Psoas muscle (tissue), 8 donors: Measurements from ENCODE around the gene AMFR. TPM values are rescaled to one million over a fixed set of nuclear protein-coding genes. Genes with fewer than 3 reads are reported as not detected.

Source experiments
- ATAC-seq, 4 donors: fragments of 200-7000 bp; cut with Tn5 transposase; one replicate each; pipeline ENCODE4 v1.9.1; 2020; ENCODE audit warnings: moderate library complexity in 3 of 4, mild to moderate bottlenecking in 2 of 4
- DNase-seq, 2 donors: peaks; one replicate each; pipeline ENCODE4 v3.0.0-alpha.2; 2020
- H3K27ac ChIP-seq: fragments of 200-600 bp; one replicate; pipeline ENCODE4 v1.8.0; 2022
- H3K27me3 ChIP-seq, 3 donors: fragments of 200-600 bp in 1 of 3; one replicate each; pipeline versions ENCODE4 v1.6.1 to v1.8.0; 2013 to 2022; ENCODE audit warnings: low read length in 2 of 3, mild to moderate bottlenecking in 2 of 3, moderate library complexity in 1 of 3; ENCODE audit not compliant: insufficient read depth in 3 of 3
- H3K36me3 ChIP-seq, 2 donors: fragments of 200-600 bp in 1 of 2; one replicate each; pipeline versions ENCODE4 v1.6.1 to v1.8.0; 2013 to 2022; ENCODE audit warnings: low read depth in 1 of 2, mild to moderate bottlenecking in 1 of 2, moderate library complexity in 1 of 2; ENCODE audit not compliant: insufficient read depth in 1 of 2
- H3K4me1 ChIP-seq: fragments of 200-600 bp; one replicate; pipeline ENCODE4 v1.8.0; 2022
- H3K4me3 ChIP-seq: fragments of 200-600 bp; one replicate; pipeline ENCODE4 v1.8.0; 2022; ENCODE audit warnings: mild to moderate bottlenecking
- H3K9me3 ChIP-seq: fragments of 200-600 bp; one replicate; pipeline ENCODE4 v1.8.0; 2022
- WGBS, 3 donors: extraction: QIAGEN DNeasy Blood & Tissue Kit; methylation state at CpG; one replicate each; pipeline versions ENCODE4 v1.1.6 to v1.1.7; 2013; 5-methylcytosine and 5-hydroxymethylcytosine counted together
- intact Hi-C, 2 donors: fragments of 100-400 bp; cut with DNase I; formaldehyde crosslinking; loops; one replicate each; pipeline versions ENCODE4 v1.11.0 to v1.14.2; 2022
- long read RNA-seq, 2 donors: library from polyadenylated mRNA; unstranded; transcript quantifications; one replicate each; pipeline ENCODE4 v2.0.0, GENCODE V29; 2021
- polyA plus RNA-seq, 3 donors: library from polyadenylated mRNA; stranded (reverse); fragments of 200-250 nt; gene quantifications; one replicate each; pipeline ENCODE4 v1.2.3, GENCODE V29; 2013
- total RNA-seq, 4 donors: library from RNA; stranded (reverse); fragmentation: NEBNext Ultra II Directional in 2 of 4; extraction: Animal tissue kit (Norgen Biotek cat#: 25700) in 2 of 4; gene quantifications; one replicate each; pipeline versions ENCODE4 v1.2.1 to v1.2.4, GENCODE V29; 2021 to 2023
- TF ChIP-seq, protein P1 (sequence below): fragments of 200-600 bp; IDR thresholded peaks from one replicate; pipeline ENCODE4 v1.8.0; 2022; ENCODE audit warnings: antibody characterized with exemption
- donor health status: healthy with polysubstance abuse.
- donor health status: DM: no; HTN: no; CAD: no; lungs with moderate emphysema.
- donor health status: Bipolar disorder and iron deficiency.
- donor health status: healthy.
- donor health status: DM: yes; HTN: yes; CAD: no.
- donor health status: DM: no; HTN: no; CAD: no.
- donor health status: DM: no; HTN: no; CAD: no.
- donor health status: DM: yes; HTN: yes; CAD: no.

Gene AMFR
- total RNA-seq, result 100 to 1,000 TPM; 146 to 270 (median 194) TPM
- 100 to 1,000 TPM; 106 to 453 (median 160) TPM for polyA plus RNA-seq
- long read RNA-seq, donor 1, transcript AMFR-201 (14 exons, 3,600 nt), result major isoform, 90 of 137 reads
- long read RNA-seq, donor 1, transcript AMFR-208 (1 exons, 1,844 nt), result minor isoform, 34 of 137 reads
- long read RNA-seq, donor 1, partial matches to known transcripts, result 5 of 137 reads
- long read RNA-seq, donor 1, other reads (novel, unspliced or antisense), result 4 of 137 reads
- long read RNA-seq, donor 2, transcript AMFR-210 (2 exons, 1,230 nt), result minor isoform, 7 of 369 reads
- long read RNA-seq, donor 2, transcript AMFR-201 (14 exons, 3,600 nt), result major isoform, 261 of 369 reads
- long read RNA-seq, donor 2, transcript AMFR-208 (1 exons, 1,844 nt), result minor isoform, 70 of 369 reads
- long read RNA-seq, donor 2, partial matches to known transcripts, result 18 of 369 reads
- long read RNA-seq, donor 2, other reads (novel, unspliced or antisense), result 13 of 369 reads

DNA sequence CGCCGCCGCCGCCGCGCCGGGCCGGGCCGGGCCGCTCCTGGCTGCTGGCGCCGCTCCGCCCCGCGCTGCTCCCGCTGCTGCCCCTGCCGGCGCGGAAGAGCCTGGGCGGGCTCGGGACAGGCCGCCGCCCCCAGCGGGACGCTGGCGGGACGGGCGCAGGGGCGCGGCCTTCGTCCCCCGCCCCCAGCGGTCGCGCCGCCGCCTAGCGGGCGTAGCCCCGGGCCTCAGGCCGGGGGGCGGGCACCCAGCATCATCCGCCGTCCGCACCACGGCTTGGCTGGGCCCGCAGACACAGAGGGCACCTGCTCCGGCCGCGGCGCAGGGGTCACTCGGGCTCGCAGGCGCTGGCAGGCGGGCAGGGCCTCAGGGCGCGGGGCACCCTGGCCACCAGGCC lies at the start of gene AMFR:
TSS of gene AMFR (minus strand) at position 107 of the 394 bp plus-strand sequence. CDS start 218 bp downstream, outside the sequence.
- DNase-seq (peak; percentile 78 to 88), ATAC-seq (peak; percentile 95 to 96 (median 96))
- TF ChIP-seq, protein P1, sequence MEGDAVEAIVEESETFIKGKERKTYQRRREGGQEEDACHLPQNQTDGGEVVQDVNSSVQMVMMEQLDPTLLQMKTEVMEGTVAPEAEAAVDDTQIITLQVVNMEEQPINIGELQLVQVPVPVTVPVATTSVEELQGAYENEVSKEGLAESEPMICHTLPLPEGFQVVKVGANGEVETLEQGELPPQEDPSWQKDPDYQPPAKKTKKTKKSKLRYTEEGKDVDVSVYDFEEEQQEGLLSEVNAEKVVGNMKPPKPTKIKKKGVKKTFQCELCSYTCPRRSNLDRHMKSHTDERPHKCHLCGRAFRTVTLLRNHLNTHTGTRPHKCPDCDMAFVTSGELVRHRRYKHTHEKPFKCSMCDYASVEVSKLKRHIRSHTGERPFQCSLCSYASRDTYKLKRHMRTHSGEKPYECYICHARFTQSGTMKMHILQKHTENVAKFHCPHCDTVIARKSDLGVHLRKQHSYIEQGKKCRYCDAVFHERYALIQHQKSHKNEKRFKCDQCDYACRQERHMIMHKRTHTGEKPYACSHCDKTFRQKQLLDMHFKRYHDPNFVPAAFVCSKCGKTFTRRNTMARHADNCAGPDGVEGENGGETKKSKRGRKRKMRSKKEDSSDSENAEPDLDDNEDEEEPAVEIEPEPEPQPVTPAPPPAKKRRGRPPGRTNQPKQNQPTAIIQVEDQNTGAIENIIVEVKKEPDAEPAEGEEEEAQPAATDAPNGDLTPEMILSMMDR, result peak; percentile 63
- intact Hi-C loops, result no loop called here
- 0% methylated on average over 14 to 57 of the region's 57 CpGs for WGBS, 3 donors
- H3K36me3 ChIP-seq, result peaks cover 0 to 3% of the 10 kb centered on the region in 2 donors
- peak within 1 kb of the TSS; percentile 94 for H3K4me3 ChIP-seq
- no peaks in the 10 kb centered on the region for H3K27me3 ChIP-seq
- peak within 1 kb of the TSS; percentile 94 for H3K27ac ChIP-seq
- H3K4me1 ChIP-seq, result peaks cover 26% of the 10 kb centered on the region
- H3K9me3 ChIP-seq, result no peaks in the 10 kb centered on the region

DNA sequence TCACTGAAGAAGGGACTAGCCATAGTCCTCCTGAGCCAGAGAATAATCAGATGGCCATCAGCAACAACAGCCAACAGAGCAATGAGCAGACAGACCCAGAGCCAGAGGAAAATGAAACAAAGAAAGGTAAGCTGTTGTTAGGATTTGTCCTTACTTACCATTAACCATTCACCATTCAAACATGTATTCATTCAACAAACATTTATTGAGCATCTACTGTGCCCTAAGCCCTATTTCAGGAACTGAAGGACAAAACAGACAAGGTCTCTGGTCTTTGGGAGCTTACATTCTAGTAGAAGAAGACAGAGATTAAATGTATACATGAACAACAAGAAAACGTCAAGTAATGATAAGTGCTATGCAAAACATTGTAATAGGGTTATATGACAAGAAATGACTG lies 45.3 kb upstream of the AMFR start:
- H3K9me3 ChIP-seq, result no peaks in the 10 kb centered on the region
- WGBS, 3 donors, result 86 to 92% (median 90%) methylated on average over 1 of the region's 1 CpG
- no peaks in the 10 kb centered on the region for H3K4me1 ChIP-seq
- H3K36me3 ChIP-seq, result peaks cover 46 to 100% of the 10 kb centered on the region in 2 donors
- TF ChIP-seq, protein P1, result no peak
- ATAC-seq (no peak), DNase-seq (no peak)
- intact Hi-C loops, result no loop called here
- no peaks in the 10 kb centered on the region for H3K27me3 ChIP-seq
- no peak overlapping the region for H3K4me3 ChIP-seq
- H3K27ac ChIP-seq, result no peak overlapping the region

DNA sequence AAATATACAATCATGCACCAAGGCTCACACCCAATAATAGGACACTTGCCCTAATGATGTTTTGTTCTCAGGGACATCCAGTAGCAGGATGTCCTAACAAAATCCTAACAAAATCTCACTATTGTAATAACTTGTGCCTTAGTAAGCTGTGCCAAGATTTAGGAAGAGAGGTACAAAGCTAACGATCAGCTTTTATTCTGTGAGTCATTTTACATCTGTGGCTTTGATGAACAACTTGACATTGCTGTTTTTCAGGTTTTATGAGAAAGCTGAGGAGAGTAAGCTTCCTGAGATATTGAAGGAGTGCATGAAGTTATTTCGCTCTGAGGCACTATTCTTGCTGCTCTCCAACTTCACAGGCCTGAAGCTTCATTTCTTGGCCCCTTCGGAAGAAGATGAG lies 44.9 kb upstream of the AMFR start:
- H3K4me1 ChIP-seq, result no peaks in the 10 kb centered on the region
- no peak overlapping the region for H3K4me3 ChIP-seq
- H3K9me3 ChIP-seq, result no peaks in the 10 kb centered on the region
- intact Hi-C loops, result no loop called here
- H3K27ac ChIP-seq, result no peak overlapping the region
- TF ChIP-seq, protein P1, result no peak
- DNase-seq, result no peak
- no peaks in the 10 kb centered on the region for H3K27me3 ChIP-seq
- WGBS, 3 donors, result 86 to 90% (median 89%) methylated on average over 3 of the region's 3 CpGs
- ATAC-seq, result no peak
- H3K36me3 ChIP-seq, result peaks cover 45 to 100% of the 10 kb centered on the region in 2 donors

DNA sequence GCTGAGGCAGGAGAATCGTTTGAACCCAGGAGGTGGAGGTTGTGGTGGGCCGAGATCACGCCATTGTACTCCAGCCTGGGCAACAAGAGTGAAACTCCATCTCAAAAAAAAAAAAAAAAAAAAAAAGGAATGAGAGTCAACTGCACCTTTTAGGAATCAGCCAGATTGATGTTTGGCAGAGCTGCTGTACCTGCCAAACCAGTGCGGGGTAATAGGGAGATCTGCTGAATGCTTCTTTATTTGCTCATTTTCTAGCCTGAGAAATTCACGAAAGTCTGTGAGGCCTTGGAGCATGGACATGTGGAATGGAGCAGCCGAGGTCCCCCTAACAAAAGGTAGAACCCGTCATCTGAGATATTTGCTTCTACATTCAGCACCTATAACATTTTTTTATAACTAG lies 44.4 kb upstream of the AMFR start:
- 90 to 99% (median 92%) methylated on average over 7 of the region's 7 CpGs for WGBS, 3 donors
- Histone ChIP-seq H3K27ac (no peak overlapping the region), H3K27me3 (no peaks in the 10 kb centered on the region), H3K36me3 (peaks cover 41 to 100% of the 10 kb centered on the region in 2 donors), H3K9me3 (no peaks in the 10 kb centered on the region), H3K4me3 (no peak overlapping the region), H3K4me1 (no peaks in the 10 kb centered on the region)
- no peak for DNase-seq
- no peak for ATAC-seq
- intact Hi-C loops, result no loop called here
- TF ChIP-seq, protein P1, result no peak
